DMS79 treated with DMSO at 0.1 percent for 48 hours (cell line): Measurements from ENCODE around the gene PIWIL4.
"Not testable (repeated sequence)": the region's sequence is repeated elsewhere in the genome, so short reads cannot be mapped to it uniquely, and the experiment has no call there.

Source experiments
- DNase-seq: peaks from one replicate; lab custom pipeline; 2025; lab: John Stamatoyannopoulos, UW

The PIWIL4 gene

GRCh38 chr11:94585399-94585798, 18.2 kb downstream of the PIWIL4 start:
- DNase-seq: no peak

- no peak for DNase-seq
Measured at GRCh38 chr11:94586546-94586945, 19.4 kb downstream of the PIWIL4 start.

- no peak for DNase-seq
Measured at GRCh38 chr11:94586978-94587377, 19.8 kb downstream of the PIWIL4 start.

- DNase-seq: no peak
Measured at GRCh38 chr11:94588366-94588942, 21.3 kb downstream of the PIWIL4 start.

GRCh38 chr11:94590352-94591041, 23.3 kb downstream of the PIWIL4 start:
- DNase-seq: no peak

- no peak for DNase-seq
Measured at GRCh38 chr11:94593030-94593429, 25.9 kb downstream of the PIWIL4 start.

GRCh38 chr11:94595076-94595475, 27.9 kb downstream of the PIWIL4 start:
- no peak for DNase-seq

- peak; percentile 6 for DNase-seq
Measured at GRCh38 chr11:94597896-94598295, 30.7 kb downstream of the PIWIL4 start.

GRCh38 chr11:94599510-94599909, 32.3 kb downstream of the PIWIL4 start:
- no peak for DNase-seq

- no peak for DNase-seq
Measured at GRCh38 chr11:94602430-94603372, 35.5 kb downstream of the PIWIL4 start.

- DNase-seq: no peak
Measured at GRCh38 chr11:94603587-94603986, 36.4 kb downstream of the PIWIL4 start.

- no peak for DNase-seq
Measured at GRCh38 chr11:94604482-94604881, 37.3 kb downstream of the PIWIL4 start.

GRCh38 chr11:94613120-94613519, 46.0 kb downstream of the PIWIL4 start:
- DNase-seq: no peak

GRCh38 chr11:94623120-94623735, 56.1 kb downstream of the PIWIL4 start:
- DNase-seq: peak; percentile 90

- DNase-seq: not testable (repeated sequence)
Measured at GRCh38 chr11:94625422-94625821, 58.3 kb downstream of the PIWIL4 start.

- DNase-seq: not testable (repeated sequence)
Measured at GRCh38 chr11:94627003-94627560, 59.9 kb downstream of the PIWIL4 start.

GRCh38 chr11:94629741-94630140, 62.6 kb downstream of the PIWIL4 start:
- no peak for DNase-seq

- DNase-seq: no peak
Measured at GRCh38 chr11:94630221-94630620, 63.1 kb downstream of the PIWIL4 start.

- no peak for DNase-seq
Measured at GRCh38 chr11:94632356-94632755, 65.2 kb downstream of the PIWIL4 start.

- DNase-seq: no peak
Measured at GRCh38 chr11:94635072-94635471, 67.9 kb downstream of the PIWIL4 start.

GRCh38 chr11:94636388-94636949, 69.3 kb downstream of the PIWIL4 start:
- DNase-seq: no peak
